Measurements from ENCODE around the gene PDE8A.
A peak's percentile ranks its signal among the peaks of the same experiment; 100 is the strongest.

PDE8A gene

DNA sequence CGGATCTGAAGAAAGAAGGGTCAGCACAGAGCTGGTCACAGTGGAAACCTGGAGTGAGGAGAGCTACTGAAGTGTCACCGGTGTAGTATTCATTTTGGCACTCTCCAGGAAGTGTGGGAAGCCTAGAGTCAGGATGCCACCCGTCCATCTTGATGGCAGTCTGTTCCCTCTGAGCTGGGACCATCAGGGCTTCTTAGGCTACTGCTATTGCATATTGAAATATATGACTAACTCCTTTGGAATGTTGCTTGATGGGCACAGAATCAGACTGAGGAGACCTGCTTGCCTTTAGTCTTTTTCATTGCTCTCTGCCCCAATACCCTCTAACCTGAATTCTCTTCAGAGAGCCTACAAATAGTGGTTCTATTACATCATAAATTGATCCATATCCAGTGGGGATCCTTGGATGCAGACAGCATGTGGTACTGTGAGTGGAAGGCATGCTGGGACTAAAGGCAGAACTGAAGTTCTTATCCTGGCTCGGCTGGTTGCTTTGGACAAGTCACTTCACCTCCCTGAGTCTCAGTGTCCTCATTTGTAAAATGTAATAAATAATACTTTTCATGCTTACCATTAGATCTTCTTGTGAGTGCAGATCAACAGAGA is 143.5 kb downstream of the PDE8A start:
- no peak for DNase-seq (ENCODE audit: low read depth)

GRCh38 chr15:85128621-85129020 is 147.0 kb downstream of the PDE8A start:
- no peak for DNase-seq (ENCODE audit: low read depth)

GRCh38 chr15:85129881-85130280 is 148.2 kb downstream of the PDE8A start:
- DNase-seq (ENCODE audit: low read depth): no peak

DNA sequence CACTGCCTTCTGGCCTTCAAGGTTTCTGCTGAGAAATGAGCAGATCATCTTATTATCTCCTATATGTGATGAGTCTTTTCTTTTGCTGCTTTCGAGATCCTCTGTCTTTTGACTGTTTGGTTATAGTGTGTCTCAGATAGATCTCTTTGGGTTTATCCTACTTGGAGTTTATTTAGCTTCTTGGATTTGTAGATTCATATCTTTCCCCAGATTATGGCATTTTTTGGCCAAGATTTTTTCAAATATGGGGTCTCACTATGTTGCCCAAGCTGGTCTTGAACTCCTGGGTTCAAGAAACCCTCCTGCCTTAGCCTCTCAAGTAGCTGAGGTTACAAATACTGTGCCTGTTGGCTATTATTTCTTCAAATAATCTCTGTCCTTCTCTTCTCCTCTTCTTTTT is 150.3 kb downstream of the PDE8A start:
- no peak for DNase-seq (ENCODE audit: low read depth)

DNA sequence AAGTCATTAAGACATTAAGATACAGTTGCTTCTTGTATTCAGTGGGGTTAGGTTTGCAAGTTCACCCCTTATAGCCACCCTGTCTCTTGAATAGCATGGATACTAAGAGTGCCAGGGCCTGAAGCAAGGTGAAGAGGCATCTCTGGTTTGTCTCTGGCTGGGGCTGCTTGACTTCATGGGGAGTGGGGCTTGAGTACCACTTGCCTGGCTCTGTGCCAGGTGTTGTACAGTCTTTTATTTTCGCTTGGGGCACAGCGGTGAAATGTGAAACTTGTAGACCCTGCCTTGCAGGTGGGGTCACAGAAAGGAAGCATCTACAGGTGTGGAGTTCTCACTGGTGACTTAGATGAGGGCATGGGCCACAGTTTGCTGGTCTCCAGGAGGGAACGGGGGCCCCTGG is 152.1 kb downstream of the PDE8A start:
- DNase-seq (ENCODE audit: low read depth): no peak

GRCh38 chr15:85137489-85138168 is 156.0 kb downstream of the PDE8A start:
- DNase-seq (ENCODE audit: low read depth): no peak

DNA sequence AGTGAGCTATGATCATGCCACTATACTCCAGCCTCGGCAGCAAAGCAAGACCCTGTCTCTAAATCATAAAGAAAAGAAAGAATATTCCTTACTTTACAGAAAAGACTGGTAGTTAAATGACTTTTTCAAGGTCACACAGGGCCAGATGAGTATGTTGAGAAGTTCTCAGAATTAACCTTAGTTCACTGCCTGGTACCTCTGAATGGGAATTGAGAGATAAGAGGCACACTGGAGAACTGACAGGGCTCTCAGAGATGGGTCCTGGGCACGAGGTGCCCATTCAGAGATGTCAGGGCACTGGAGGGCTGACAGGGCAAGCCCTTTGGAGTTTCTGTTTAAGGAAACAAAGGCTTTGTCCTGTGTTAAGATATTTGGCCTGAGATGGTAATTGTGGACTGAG is 157.7 kb downstream of the PDE8A start:
- no peak for DNase-seq (ENCODE audit: low read depth)

- DNase-seq (ENCODE audit: low read depth): no peak
Observed at GRCh38 chr15:85141726-85142125, 160.1 kb downstream of the PDE8A start.

DNA sequence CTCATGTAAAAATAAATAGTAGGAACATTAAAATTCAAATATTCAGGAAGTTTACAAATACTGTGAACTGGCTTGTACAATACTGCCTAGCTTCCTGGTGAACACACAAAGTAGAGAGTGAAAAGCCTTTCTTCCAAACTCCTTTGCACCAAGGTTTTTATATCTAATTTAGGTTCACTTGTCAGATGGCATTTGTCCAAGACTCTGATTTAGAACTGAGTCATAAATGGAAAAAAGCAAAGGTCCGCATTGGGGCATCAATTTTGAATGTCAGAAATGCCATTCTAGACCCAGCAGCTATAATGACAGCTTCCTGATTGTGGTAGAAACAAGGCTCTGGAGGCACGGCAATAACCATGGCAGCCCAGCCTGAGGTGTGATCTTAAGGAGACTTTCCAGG is 160.7 kb downstream of the PDE8A start:
- DNase-seq (ENCODE audit: low read depth): no peak

DNA sequence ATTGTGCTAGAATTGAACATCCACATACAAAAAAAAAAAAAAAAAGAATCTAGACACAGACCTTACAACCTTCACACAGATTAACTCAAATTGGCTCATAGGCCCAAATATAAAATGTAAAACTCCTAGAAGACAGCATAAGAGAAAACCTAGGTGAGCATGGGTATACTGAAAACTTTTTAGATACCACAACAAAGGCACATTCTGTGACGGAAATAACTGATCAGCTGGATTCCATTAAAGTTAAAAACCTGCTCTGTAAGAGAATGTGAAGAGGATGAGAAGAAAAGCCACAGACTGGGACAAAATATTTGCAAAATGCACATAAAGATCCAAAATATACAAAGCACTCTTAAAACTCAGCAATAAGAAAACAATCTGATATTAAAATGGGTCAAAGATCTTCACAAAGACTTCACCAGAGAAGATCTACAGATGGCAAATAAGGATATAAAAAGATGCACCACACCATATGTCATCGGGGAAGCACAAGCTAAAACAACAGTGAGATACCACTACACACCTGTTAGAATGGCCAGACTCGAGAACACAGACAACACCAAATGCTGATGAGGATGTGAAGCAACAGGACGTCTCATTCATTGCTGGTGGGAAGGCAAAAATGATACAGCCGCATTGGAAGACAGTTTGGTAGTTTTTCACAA is 167.9 kb downstream of the PDE8A start:
- DNase-seq (ENCODE audit: low read depth): no peak

DNA sequence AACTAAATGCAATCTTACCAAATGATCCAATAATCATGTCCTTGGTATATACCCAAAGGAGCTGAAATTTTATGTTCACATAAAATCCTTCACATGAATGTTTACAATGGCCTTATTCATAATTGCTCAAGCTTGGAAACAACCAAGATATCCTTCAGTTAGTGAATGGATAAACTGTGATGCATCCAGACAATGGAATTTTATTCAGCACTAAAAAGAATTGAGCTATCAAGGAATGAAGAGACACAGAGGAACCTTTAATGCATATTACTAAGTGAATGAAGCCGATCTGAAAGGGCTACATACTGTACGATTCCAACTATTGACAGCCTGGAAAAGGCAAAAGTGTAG is 168.4 kb downstream of the PDE8A start:
- DNase-seq (ENCODE audit: low read depth): no peak

DNA sequence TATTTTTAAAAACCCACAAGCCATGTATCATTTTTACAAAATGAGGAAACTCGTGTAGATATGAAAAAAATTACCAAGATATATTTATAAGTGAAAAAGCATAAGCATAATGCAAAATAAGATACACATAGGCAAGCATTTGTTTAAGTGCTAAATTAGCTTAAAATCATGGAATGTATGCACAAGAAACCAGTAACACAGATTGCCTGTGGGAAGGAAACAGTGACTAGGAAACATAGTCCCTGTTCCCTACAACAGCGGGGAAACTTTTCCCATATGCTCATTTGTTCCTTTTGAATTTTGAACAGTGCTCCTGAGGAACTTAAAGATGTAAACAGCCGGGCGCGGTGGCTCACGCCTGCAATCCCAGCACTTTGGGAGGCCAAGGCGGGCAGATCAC is 169.5 kb downstream of the PDE8A start:
- DNase-seq (ENCODE audit: low read depth): no peak

DNA sequence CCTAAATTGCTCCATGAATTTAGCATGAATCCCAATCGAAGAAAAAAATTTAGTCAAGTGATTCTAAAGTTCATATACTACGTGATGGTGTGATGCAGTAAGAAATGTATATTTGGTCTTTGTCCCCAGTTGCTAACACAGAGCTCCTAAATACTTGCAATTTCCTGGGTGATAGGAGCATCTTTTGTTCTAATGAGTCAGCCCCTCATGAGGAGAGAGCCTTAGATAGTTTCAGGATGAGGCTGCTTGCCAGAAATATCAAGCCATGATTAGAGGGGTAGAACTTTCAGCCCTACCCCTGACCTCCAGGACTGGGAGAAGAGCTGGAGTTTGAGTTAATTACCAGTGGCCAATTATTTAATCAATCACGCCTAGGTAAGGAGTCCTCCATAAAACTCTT is 170.2 kb downstream of the PDE8A start:
- DNase-seq (ENCODE audit: low read depth): no peak

DNA sequence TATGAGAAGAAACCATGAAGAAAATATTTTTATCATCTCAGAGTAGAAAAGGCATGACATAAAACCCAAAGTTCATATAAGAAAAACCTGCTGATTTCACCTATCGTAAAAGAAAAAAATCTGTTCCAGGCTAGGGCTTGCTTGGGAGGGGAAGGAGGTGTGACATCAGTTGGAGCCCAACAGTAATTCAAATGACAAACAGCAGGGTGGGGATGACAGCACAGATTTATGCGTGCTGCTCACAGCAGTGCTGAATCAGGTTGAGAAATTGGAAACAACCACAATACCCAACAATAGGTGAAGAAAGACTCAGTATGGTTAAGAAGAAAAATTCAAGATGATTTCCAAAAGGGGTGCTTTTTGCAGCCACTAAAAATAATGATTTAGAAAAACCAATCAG is 172.4 kb downstream of the PDE8A start:
- DNase-seq (ENCODE audit: low read depth): no peak

GRCh38 chr15:85155360-85155759 is 173.7 kb downstream of the PDE8A start:
- no peak for DNase-seq (ENCODE audit: low read depth)

- DNase-seq (ENCODE audit: low read depth): no peak
Observed at GRCh38 chr15:85155857-85156256, 174.2 kb downstream of the PDE8A start.

GRCh38 chr15:85157344-85157743 is 175.7 kb downstream of the PDE8A start:
- DNase-seq (ENCODE audit: low read depth): no peak

GRCh38 chr15:85162237-85162636 is 180.6 kb downstream of the PDE8A start:
- no peak for DNase-seq (ENCODE audit: low read depth)

- no peak for DNase-seq (ENCODE audit: low read depth)
Observed at GRCh38 chr15:85164841-85165466, 183.3 kb downstream of the PDE8A start.

GRCh38 chr15:85167568-85167967 is 185.9 kb downstream of the PDE8A start:
- DNase-seq (ENCODE audit: low read depth): no peak

DNA sequence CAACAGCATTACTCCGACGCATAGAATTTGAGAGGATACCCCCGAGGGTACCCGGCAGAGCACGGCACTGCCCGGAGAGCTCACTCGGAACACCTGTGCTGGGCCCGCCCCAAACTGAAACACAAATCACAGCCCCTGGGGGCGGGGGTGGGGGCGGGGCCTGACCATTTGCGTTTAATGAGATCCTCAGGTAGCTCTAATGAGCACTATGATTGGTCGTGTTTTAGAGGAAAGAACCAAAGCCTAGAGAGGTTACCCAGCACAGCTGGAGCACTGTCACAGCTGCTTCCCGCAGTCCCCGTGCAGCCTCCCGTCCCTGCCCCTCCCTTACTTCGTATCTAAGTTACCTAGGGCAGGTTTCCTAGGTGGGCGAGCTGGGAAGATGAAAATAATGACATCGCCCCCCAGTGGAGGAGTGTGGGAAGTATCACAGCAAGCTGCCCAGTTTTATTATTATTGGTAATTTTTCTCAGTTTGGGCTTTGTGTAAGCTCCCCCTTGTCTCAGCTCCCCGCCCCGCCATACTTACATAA is 187.1 kb downstream of the PDE8A start:
- DNase-seq (ENCODE audit: low read depth): peak; percentile 41

GRCh38 chr15:85171736-85172135 is 190.1 kb downstream of the PDE8A start:
- no peak for DNase-seq (ENCODE audit: low read depth)
